T-helper 17 cell (primary cell): ENCODE results near the gene SLC35D3. TPM values are rescaled to one million over a fixed set of nuclear protein-coding genes. Genes with fewer than 3 reads are reported as not detected.
"Not testable (repeated sequence)": the region's sequence is repeated elsewhere in the genome, so short reads cannot be mapped to it uniquely, and the experiment has no call there.

Experiments
- ATAC-seq: fragments of 150-1000 bp; cut with Tn5 transposase; 2 replicates; pipeline ENCODE4 v1.10.0; 2021; ENCODE audit warnings: mild to moderate bottlenecking, moderate library complexity
- DNase-seq, 3 donors: peaks; one replicate each; pipeline versions ENCODE4 v3.0.0 to v3.0.0-alpha.2; 2020 to 2021
- H3K9me3 ChIP-seq: one replicate; pipeline ENCODE4 v1.7.0; 2013; ENCODE audit warnings: low read length, mild to moderate bottlenecking; ENCODE audit not compliant: control insufficient read depth, poor library complexity, severe bottlenecking
- H3K27ac Mint-ChIP-seq: one replicate; pipeline ENCODE4 v1.8.0; 2022; ENCODE audit warnings: mild to moderate bottlenecking, moderate library complexity, mixed read lengths
- H3K27me3 Mint-ChIP-seq: one replicate; pipeline ENCODE4 v1.8.0; 2022; ENCODE audit warnings: mixed read lengths
- H3K36me3 Mint-ChIP-seq: one replicate; pipeline ENCODE4 v1.8.0; 2022; ENCODE audit warnings: low read depth, mixed read lengths
- H3K4me1 Mint-ChIP-seq: one replicate; pipeline ENCODE4 v1.8.0; 2022; ENCODE audit warnings: mild to moderate bottlenecking, mixed read lengths
- H3K4me3 Mint-ChIP-seq: one replicate; pipeline ENCODE4 v1.8.0; 2022; ENCODE audit warnings: mild to moderate bottlenecking, moderate library complexity, mixed read lengths
- total RNA-seq, 4 donors: library from RNA in 2 of 4; stranded (reverse) in 2 of 4; gene quantifications; one replicate each; pipeline ENCODE4 v1.2.3 and lab custom pipeline; 2022 to 2026

The SLC35D3 gene
- total RNA-seq, 2 donors from 2014 or later: 1.6 TPM; not detected in 1

GRCh38 chr6:136932599-136932998 is 10.5 kb downstream of the SLC35D3 start:
- H3K9me3 ChIP-seq: no peaks in the 10 kb centered on the region
- ATAC-seq (no peak), DNase-seq (no peak)
- H3K27me3 Mint-ChIP-seq: peaks cover 78% of the 10 kb centered on the region
- H3K27ac Mint-ChIP-seq: no peak overlapping the region
- peaks cover 11% of the 10 kb centered on the region for H3K36me3 Mint-ChIP-seq
- H3K4me3 Mint-ChIP-seq: no peak overlapping the region
- no peaks in the 10 kb centered on the region for H3K4me1 Mint-ChIP-seq

DNA sequence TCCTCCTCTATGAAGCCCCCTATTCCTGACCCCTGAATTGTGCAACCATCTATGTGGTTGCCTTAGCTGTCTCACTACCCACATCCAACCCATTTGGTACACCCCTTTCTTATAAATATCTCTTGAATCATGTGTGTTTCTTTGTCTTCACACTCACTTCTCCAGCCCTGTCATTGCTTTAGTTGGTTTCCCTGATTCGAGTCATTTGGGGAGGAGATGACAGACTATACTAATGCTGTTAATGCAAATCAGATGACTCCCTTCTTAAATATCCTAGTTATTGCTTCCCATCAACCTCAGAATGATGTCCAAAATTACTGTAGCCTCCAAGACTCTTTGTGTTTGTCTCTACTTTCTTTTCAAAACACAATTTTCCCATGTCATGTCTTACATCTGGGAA is 23.0 kb downstream of the SLC35D3 start:
- no peaks in the 10 kb centered on the region for H3K36me3 Mint-ChIP-seq
- peaks cover 4% of the 10 kb centered on the region for H3K9me3 ChIP-seq
- no peak for ATAC-seq
- H3K27ac Mint-ChIP-seq: no peak overlapping the region
- H3K4me3 Mint-ChIP-seq: no peak overlapping the region
- no peaks in the 10 kb centered on the region for H3K27me3 Mint-ChIP-seq
- DNase-seq: no peak
- H3K4me1 Mint-ChIP-seq: no peaks in the 10 kb centered on the region

DNA sequence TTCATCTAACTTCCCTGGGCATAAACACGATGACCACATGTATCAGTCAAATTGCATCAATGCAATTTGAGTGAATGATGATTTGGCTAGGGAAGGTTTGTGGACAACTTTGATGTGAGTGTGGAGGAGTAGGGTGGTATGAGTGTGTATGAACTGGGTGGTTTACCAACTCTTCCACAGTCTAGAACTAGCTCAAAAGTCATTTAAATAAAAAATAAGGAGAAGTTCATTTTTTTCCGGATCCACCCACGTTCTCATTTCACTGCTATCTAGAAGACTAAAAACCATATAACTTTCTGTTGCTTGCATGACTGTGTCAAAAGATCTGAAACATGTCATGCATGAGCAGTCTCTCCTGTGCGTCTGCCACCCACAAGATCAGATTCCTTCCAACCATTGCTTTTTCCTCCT is 23.6 kb downstream of the SLC35D3 start:
- Mint-ChIP-seq H3K4me1 (no peaks in the 10 kb centered on the region), H3K27ac (no peak overlapping the region), H3K4me3 (no peak overlapping the region), H3K27me3 (no peaks in the 10 kb centered on the region), H3K36me3 (no peaks in the 10 kb centered on the region)
- DNase-seq (no peak), ATAC-seq (no peak)
- peaks cover 4% of the 10 kb centered on the region for H3K9me3 ChIP-seq

- DNase-seq (no peak), ATAC-seq (no peak)
- H3K9me3 ChIP-seq: peaks cover 4% of the 10 kb centered on the region
- H3K4me3 Mint-ChIP-seq: no peak overlapping the region
- H3K4me1 Mint-ChIP-seq: peaks cover 2% of the 10 kb centered on the region
- no peaks in the 10 kb centered on the region for H3K27me3 Mint-ChIP-seq
- H3K36me3 Mint-ChIP-seq: no peaks in the 10 kb centered on the region
- H3K27ac Mint-ChIP-seq: no peak overlapping the region
These were observed 24.9 kb downstream of the SLC35D3 start for GRCh38 chr6:136947037-136947436.

DNA sequence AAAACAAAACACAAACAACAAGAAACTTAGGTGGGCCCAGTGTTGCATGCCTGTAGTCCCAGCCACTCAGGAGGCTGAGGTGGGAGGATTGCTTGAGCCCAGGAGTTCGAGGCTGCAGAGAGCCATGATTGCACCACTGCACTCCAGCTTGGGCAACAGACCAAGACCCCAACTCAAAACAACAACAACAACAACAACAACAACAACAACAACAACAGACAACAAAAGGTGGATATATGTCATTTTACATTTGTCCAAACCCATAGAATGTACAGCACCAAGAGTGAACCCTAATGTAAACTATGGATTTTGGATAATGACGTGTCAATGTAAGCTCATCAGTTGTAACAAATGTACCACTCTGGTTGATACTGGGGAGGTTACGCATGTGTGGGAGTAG is 27.9 kb downstream of the SLC35D3 start:
- H3K27ac Mint-ChIP-seq, H3K9me3 ChIP-seq, H3K4me3 Mint-ChIP-seq, ATAC-seq, H3K36me3 Mint-ChIP-seq, H3K4me1 Mint-ChIP-seq, H3K27me3 Mint-ChIP-seq, DNase-seq: not testable (repeated sequence)

GRCh38 chr6:136950436-136951126 is 28.5 kb downstream of the SLC35D3 start:
- Mint-ChIP-seq H3K27me3 (peaks cover 13% of the 10 kb centered on the region), H3K4me3 (no peak overlapping the region), H3K36me3 (no peaks in the 10 kb centered on the region), H3K27ac (no peak overlapping the region), H3K4me1 (peaks cover 2% of the 10 kb centered on the region)
- no peaks in the 10 kb centered on the region for H3K9me3 ChIP-seq
- no peak for ATAC-seq
- no peak for DNase-seq

DNA sequence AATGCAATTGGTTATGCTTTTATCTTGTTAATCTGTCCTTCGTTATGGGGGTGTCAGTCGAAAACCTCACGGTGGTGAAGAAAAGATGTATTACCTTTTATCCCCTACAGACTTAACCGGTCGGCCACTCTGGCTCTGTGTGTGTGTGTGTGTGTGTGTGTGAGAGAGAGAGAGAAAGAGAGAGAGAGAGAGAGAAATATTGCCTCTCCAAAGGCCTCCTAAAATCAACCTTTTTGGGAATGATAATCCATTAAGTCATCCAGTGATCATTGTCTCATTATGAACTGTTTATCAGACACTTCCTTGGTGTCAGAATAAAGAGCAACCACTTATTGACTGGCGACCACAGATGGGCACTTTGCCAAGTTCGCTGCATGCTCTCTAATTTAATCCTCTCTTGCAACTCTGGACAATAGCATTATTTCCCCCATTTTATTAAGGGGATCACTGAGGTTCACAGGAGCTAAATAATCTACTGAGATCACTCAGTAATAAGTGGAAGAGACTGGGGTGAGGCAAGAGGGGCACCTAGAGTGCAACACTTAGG is 30.7 kb downstream of the SLC35D3 start:
- no peaks in the 10 kb centered on the region for H3K9me3 ChIP-seq
- Mint-ChIP-seq H3K4me1 (peaks cover 4% of the 10 kb centered on the region), H3K36me3 (no peaks in the 10 kb centered on the region), H3K27me3 (peaks cover 19% of the 10 kb centered on the region), H3K27ac (no peak overlapping the region), H3K4me3 (no peak overlapping the region)
- DNase-seq: no peak
- ATAC-seq: no peak

- H3K4me1 Mint-ChIP-seq: peaks cover 4% of the 10 kb centered on the region
- no peaks in the 10 kb centered on the region for H3K36me3 Mint-ChIP-seq
- peaks cover 35% of the 10 kb centered on the region for H3K27me3 Mint-ChIP-seq
- no peak overlapping the region for H3K4me3 Mint-ChIP-seq
- no peak for ATAC-seq
- no peak overlapping the region for H3K27ac Mint-ChIP-seq
- DNase-seq: no peak
- H3K9me3 ChIP-seq: no peaks in the 10 kb centered on the region
These were observed 33.0 kb downstream of the SLC35D3 start for GRCh38 chr6:136955123-136955522.

- H3K36me3 Mint-ChIP-seq: no peaks in the 10 kb centered on the region
- no peak for DNase-seq
- no peak for ATAC-seq
- H3K9me3 ChIP-seq: no peaks in the 10 kb centered on the region
- H3K27ac Mint-ChIP-seq: no peak overlapping the region
- H3K4me1 Mint-ChIP-seq: peaks cover 3% of the 10 kb centered on the region
- peaks cover 40% of the 10 kb centered on the region for H3K27me3 Mint-ChIP-seq
- no peak overlapping the region for H3K4me3 Mint-ChIP-seq
These were observed 34.8 kb downstream of the SLC35D3 start for GRCh38 chr6:136956590-136957544.

- Mint-ChIP-seq H3K4me3 (no peak overlapping the region), H3K27ac (no peak overlapping the region), H3K27me3 (peaks cover 43% of the 10 kb centered on the region), H3K4me1 (peaks cover 3% of the 10 kb centered on the region), H3K36me3 (no peaks in the 10 kb centered on the region)
- ATAC-seq (no peak), DNase-seq (no peak)
- no peaks in the 10 kb centered on the region for H3K9me3 ChIP-seq
These were observed 36.1 kb downstream of the SLC35D3 start for GRCh38 chr6:136958168-136958567.

GRCh38 chr6:136959471-136959891 is 37.4 kb downstream of the SLC35D3 start:
- H3K9me3 ChIP-seq: no peaks in the 10 kb centered on the region
- Mint-ChIP-seq H3K4me3 (no peak overlapping the region), H3K27ac (no peak overlapping the region), H3K27me3 (peaks cover 47% of the 10 kb centered on the region), H3K4me1 (peaks cover 3% of the 10 kb centered on the region), H3K36me3 (no peaks in the 10 kb centered on the region)
- no peak for DNase-seq
- ATAC-seq: no peak

GRCh38 chr6:136959935-136960334 is 37.8 kb downstream of the SLC35D3 start:
- not testable (repeated sequence) for H3K4me3 Mint-ChIP-seq

GRCh38 chr6:136960781-136961180 is 38.7 kb downstream of the SLC35D3 start:
- DNase-seq (no peak), ATAC-seq (no peak)
- Mint-ChIP-seq H3K27ac (no peak overlapping the region), H3K4me1 (peaks cover 3% of the 10 kb centered on the region), H3K27me3 (peaks cover 43% of the 10 kb centered on the region), H3K4me3 (no peak overlapping the region), H3K36me3 (no peaks in the 10 kb centered on the region)
- no peaks in the 10 kb centered on the region for H3K9me3 ChIP-seq

More at GRCh38 chr6:136959935-136960334, 37.8 kb downstream of the SLC35D3 start:
- not testable (repeated sequence) for H3K4me1 Mint-ChIP-seq, DNase-seq, H3K9me3 ChIP-seq, ATAC-seq, H3K27ac Mint-ChIP-seq, H3K36me3 Mint-ChIP-seq
- peaks cover 44% of the 10 kb centered on the region for H3K27me3 Mint-ChIP-seq
